Measurements from ENCODE around the gene PACS2. TPM values are rescaled to one million over a fixed set of nuclear protein-coding genes. Genes with fewer than 3 reads are reported as not detected.

Gene PACS2
- polyA plus RNA-seq, 3 donors: 3.1 to 87.0 (median 3.7) TPM

DNA sequence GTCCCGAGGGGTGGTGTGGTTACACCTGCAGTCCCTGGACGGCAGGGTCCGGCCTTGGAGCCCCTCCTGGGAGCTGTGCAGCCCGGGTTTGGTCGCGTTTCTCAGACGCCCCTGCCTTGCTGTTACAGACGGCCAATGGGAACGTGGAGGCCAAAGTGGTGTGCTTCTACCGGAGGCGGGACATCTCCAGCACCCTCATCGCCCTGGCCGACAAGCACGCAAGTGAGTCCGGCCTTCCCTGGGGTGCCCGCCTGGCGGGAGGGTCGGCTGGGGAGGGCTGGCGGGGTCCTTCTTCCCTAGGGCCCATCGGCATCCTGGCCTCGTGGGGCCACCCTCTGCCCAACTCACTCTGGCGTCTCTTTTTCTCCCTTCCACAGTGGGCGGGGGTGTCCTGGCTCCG, 130.7 kb downstream of the PACS2 start:
- Mint-ChIP-seq H3K36me3 (peaks cover 18 to 52% of the 10 kb centered on the region in 2 donors), H3K4me1 (no peaks in the 10 kb centered on the region), H3K27me3 (ENCODE audit: low read depth in 3 of 3) (peaks cover 0 to 3% (median 0%) of the 10 kb centered on the region in 3 donors), H3K4me3 (no peak overlapping the region), H3K9me3 (no peaks in the 10 kb centered on the region), H3K27ac (no peak overlapping the region)
- H3K4me2 ChIP-seq (replicated peaks; ENCODE audit: extremely low read depth, low read length, poor library complexity, severe bottlenecking): no peak overlapping the region
- H3K9me3 ChIP-seq (replicated peaks in 1 of 2; ENCODE audit: control insufficient read depth in 1 of 2, insufficient read depth in 1 of 2, low read length in 2 of 2): no peaks in the 10 kb centered on the region
- no peak overlapping the region for H3K9ac ChIP-seq (ENCODE audit: insufficient read depth, low read length, poor library complexity, severe bottlenecking)
- no peaks in the 10 kb centered on the region for H3K4me1 ChIP-seq (ENCODE audit: control insufficient read depth in 1 of 2, insufficient read depth in 2 of 2, low read length in 2 of 2)
- intact Hi-C loops (cut with micrococcal nuclease): loop anchor here (5.0 to 10.0 kb wide), 3 partner anchors 47 to 80 kb away; partner anchors contain the start of genes TEDC1 (in 1 of the 2) and TMEM121 (in 1 of the 2)
- no peak overlapping the region for H3K27ac ChIP-seq (ENCODE audit: low read depth in 1 of 2, low read length in 2 of 2)
- no peak for DNase-seq
- TF ChIP-seq, protein P1, sequence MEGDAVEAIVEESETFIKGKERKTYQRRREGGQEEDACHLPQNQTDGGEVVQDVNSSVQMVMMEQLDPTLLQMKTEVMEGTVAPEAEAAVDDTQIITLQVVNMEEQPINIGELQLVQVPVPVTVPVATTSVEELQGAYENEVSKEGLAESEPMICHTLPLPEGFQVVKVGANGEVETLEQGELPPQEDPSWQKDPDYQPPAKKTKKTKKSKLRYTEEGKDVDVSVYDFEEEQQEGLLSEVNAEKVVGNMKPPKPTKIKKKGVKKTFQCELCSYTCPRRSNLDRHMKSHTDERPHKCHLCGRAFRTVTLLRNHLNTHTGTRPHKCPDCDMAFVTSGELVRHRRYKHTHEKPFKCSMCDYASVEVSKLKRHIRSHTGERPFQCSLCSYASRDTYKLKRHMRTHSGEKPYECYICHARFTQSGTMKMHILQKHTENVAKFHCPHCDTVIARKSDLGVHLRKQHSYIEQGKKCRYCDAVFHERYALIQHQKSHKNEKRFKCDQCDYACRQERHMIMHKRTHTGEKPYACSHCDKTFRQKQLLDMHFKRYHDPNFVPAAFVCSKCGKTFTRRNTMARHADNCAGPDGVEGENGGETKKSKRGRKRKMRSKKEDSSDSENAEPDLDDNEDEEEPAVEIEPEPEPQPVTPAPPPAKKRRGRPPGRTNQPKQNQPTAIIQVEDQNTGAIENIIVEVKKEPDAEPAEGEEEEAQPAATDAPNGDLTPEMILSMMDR (IDR thresholded peaks at IDR 0.05): no peak
- no peaks in the 10 kb centered on the region for H3K79me2 ChIP-seq (ENCODE audit: insufficient read depth, low read length)
- no peak overlapping the region for H3K4me3 ChIP-seq (replicated peaks in 1 of 3; ENCODE audit: low read depth in 2 of 3, low read length in 3 of 3)
- peaks cover 14 to 39% of the 10 kb centered on the region in 2 donors for H3K36me3 ChIP-seq (replicated peaks in 1 of 2; ENCODE audit: control insufficient read depth in 1 of 2, insufficient read depth in 2 of 2, low read length in 2 of 2)
- H2AFZ ChIP-seq (ENCODE audit: insufficient read depth, low read depth, low read length, poor library complexity, severe bottlenecking): no peak overlapping the region
- WGBS (ENCODE audit: insufficient coverage): 95% methylated on average over 20 of the region's 24 CpGs
- H3K27me3 ChIP-seq (ENCODE audit: control insufficient read depth in 2 of 2, insufficient read depth in 2 of 2, low read length in 2 of 2): no peaks in the 10 kb centered on the region
- peaks cover 16% of the 10 kb centered on the region for H4K20me1 ChIP-seq (ENCODE audit: insufficient read depth, low read length)

DNA sequence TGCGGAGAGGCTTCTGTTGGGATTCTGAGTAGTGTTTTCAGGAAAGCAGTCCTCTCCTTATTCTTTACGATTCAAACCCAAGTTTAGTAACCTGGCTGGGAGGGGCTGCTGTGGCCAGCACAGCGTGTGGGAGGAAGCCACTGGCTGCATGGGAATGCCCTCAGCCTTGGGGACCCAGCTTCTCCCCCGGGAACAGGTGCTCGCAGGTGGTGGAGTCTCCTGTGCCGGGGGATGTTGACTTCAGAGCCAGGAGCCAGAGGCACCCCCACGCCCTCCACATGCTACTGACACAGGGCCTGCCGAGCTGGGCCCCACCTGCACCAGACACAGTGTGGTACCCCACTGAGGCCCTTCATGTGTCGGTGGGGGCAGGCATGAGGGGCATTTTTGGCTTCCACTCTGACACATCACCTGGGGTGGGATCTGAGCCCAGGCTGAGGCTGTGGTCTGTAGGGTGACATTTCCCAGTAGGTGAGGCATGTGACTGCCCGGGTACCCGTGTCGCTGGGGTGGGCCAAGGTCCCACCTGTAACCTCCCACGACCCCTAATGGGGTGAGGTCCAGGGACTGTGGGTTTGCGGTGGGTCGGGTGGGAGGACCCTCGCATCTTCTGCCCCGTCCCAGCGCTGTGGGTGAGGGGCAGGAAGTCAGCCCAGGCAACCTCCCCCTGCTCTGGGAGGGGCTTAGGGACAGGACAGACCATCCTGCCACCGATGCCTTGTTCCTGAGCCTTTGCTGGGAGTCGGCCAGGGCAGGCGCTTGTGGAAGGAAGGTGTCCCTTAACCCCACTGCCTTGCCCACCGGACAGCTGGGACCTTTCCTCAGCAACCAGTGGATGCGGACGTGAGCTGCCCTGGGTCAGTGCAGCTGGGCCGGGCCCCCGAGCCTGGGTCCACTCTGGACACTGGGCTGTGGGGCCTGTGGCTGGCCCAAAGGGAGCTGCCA, 131.6 kb downstream of the PACS2 start:
- peaks cover 26 to 55% of the 10 kb centered on the region in 2 donors for H3K36me3 Mint-ChIP-seq
- WGBS (ENCODE audit: insufficient coverage): 95% methylated on average over 19 of the region's 26 CpGs
- H3K4me3 Mint-ChIP-seq: no peak overlapping the region
- H2AFZ ChIP-seq (ENCODE audit: insufficient read depth, low read depth, low read length, poor library complexity, severe bottlenecking): no peak overlapping the region
- intact Hi-C loops (cut with micrococcal nuclease): loop anchor here (5.0 to 10.0 kb wide), 3 partner anchors 46 to 79 kb away; partner anchors contain the start of genes TEDC1 (in 1 of the 2) and TMEM121 (in 1 of the 2)
- no peak overlapping the region for H3K27ac ChIP-seq (ENCODE audit: low read depth in 1 of 2, low read length in 2 of 2)
- no peak overlapping the region for H3K4me2 ChIP-seq (replicated peaks; ENCODE audit: extremely low read depth, low read length, poor library complexity, severe bottlenecking)
- peaks cover 20 to 40% of the 10 kb centered on the region in 2 donors for H3K36me3 ChIP-seq (replicated peaks in 1 of 2; ENCODE audit: control insufficient read depth in 1 of 2, insufficient read depth in 2 of 2, low read length in 2 of 2)
- peaks cover 12% of the 10 kb centered on the region for H4K20me1 ChIP-seq (ENCODE audit: insufficient read depth, low read length)
- no peaks in the 10 kb centered on the region for H3K4me1 ChIP-seq (ENCODE audit: control insufficient read depth in 1 of 2, insufficient read depth in 2 of 2, low read length in 2 of 2)
- no peak for DNase-seq
- no peaks in the 10 kb centered on the region for H3K4me1 Mint-ChIP-seq
- H3K9me3 ChIP-seq (replicated peaks in 1 of 2; ENCODE audit: control insufficient read depth in 1 of 2, insufficient read depth in 1 of 2, low read length in 2 of 2): no peaks in the 10 kb centered on the region
- H3K27ac Mint-ChIP-seq: no peak overlapping the region
- no peak overlapping the region for H3K4me3 ChIP-seq (replicated peaks in 1 of 3; ENCODE audit: low read depth in 2 of 3, low read length in 3 of 3)
- no peaks in the 10 kb centered on the region for H3K79me2 ChIP-seq (ENCODE audit: insufficient read depth, low read length)
- no peaks in the 10 kb centered on the region for H3K27me3 ChIP-seq (ENCODE audit: control insufficient read depth in 2 of 2, insufficient read depth in 2 of 2, low read length in 2 of 2)
- H3K9me3 Mint-ChIP-seq: no peaks in the 10 kb centered on the region
- H3K27me3 Mint-ChIP-seq (ENCODE audit: low read depth in 3 of 3): peaks cover 0 to 3% (median 0%) of the 10 kb centered on the region in 3 donors
- TF ChIP-seq, protein P1 (IDR thresholded peaks at IDR 0.05): no peak
- H3K9ac ChIP-seq (ENCODE audit: insufficient read depth, low read length, poor library complexity, severe bottlenecking): no peak overlapping the region
